Suppressor macrophage (primary cell): ENCODE data around the gene TRUB1.
A peak's percentile ranks its signal among the peaks of the same experiment; 100 is the strongest.
"Not testable (repeated sequence)": the region's sequence is repeated elsewhere in the genome, so short reads cannot be mapped to it uniquely, and the experiment has no call there.

ENCODE experiments used
- DNase-seq, 4 experiments: peaks; one replicate each; pipeline ENCODE4 v3.0.0-alpha.2; 2020 to 2022
- total RNA-seq, 17 experiments: gene quantifications; one replicate each; lab custom pipeline; 2026; ENCODE audit warnings: mixed read lengths in 6 of 17, inconsistent platforms in 3 of 17; lab: John Stamatoyannopoulos, UW

TRUB1 gene
- 4.8 to 37.7 (median 18.9) reads per million in 17 experiments for total RNA-seq

DNA sequence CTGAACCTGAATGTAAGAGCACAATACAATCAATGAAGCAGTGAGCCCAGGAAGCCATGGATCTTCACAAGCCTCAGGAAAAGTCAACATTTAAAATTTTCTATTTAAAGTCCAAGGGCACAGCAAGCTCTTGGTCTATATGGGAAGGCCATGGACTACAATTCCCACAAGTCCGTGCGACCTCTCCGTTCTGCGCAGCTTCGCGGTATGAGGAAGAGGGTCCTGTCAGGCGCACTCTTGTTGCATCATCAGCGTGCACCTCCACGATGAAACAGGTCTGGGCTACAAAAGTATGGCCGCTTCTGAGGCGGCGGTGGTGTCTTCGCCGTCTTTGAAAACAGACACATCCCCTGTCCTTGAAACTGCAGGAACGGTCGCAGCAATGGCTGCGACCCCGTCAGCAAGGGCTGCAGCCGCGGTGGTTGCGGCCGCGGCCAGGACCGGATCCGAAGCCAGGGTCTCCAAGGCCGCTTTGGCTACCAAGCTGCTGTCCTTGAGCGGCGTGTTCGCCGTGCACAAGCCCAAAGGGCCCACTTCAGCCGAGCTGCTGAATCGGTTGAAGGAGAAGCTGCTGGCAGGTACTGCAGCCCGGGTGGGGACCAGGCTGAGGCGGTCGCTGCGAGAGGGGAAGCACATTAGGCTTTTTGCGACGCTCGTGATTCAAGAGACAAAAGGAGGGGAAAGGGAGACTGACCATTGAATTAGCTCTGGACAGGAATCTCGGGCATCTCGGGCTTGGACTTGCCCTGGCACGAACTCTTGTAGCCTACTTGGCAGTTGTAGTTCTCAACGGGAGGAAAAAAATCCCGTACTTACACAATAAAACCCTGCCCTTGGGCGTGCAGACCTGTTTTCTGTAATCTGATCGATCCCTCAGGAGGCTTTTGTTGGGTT is at the start of gene TRUB1:
Gene TRUB1 (plus strand): TSS at position 234 of the 894 bp plus-strand sequence. CDS start 59 bp downstream, at position 293.
- peak; percentile 92 to 96 (median 94) for DNase-seq

DNA sequence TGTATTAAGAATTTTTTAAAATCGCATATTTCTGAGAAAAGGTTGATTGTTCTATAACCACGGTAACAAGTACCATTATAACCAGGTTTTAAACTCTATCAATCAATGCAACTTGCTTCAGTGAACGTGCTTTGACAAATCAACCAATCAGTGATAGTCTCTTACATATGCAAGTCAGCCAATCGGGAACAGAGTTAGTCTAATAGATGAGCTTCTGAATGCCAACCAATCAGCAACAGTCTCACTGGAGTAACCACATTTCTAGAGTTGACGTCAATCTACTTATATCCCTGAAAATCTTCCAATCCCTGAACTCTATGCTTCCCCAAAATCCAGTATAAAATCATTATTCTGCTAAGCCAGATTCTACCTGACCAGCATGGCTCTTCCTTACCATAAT is 44.7 kb upstream of the TRUB1 start:
- no peak for DNase-seq

- DNase-seq, result no peak
These were observed 43.1 kb upstream of the TRUB1 start for GRCh38 chr10:114894911-114895310.

GRCh38 chr10:114897011-114897410 is 41.0 kb upstream of the TRUB1 start:
- DNase-seq, result not testable (repeated sequence)

GRCh38 chr10:114897593-114897992 is 40.4 kb upstream of the TRUB1 start:
- DNase-seq, result no peak

DNA sequence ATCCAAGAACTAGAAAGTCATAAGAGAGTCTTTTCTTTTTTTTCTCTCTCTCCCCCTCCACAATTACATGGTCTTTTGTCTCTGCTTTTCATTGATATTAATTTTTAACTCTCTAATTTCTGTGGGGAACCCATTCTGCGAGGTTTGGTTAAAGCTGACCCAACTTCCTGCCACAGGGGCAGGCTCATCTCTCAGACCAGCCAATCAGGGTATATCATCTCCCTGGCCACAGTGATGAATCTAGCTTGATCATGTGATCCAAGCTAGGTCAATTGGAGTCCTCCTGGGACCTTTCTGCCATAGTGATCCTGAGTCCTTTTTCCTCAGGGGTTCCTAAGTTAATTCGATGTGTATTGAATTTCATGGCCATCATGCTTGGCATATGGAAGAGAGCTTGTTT is 38.0 kb upstream of the TRUB1 start:
- no peak for DNase-seq

DNA sequence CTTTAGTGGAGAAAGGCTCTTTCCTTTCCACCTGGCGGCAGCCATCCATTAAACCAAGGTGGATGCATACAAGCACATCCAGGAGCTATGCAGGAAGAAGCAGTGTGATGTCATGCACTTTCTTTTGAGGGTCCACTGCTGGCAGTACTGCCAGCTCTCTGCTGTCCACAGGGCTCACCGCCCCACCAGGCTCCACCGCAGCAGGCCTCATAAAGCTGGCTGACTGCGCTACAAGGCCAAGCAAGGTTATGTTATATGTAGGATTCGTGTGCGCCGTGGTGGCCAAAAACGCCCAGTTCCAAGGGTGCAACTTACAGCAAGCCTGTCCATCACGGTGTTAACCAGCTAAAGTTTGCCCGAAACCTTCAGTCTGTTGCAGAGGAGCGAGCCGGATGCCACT is 37.3 kb upstream of the TRUB1 start:
- no peak for DNase-seq

GRCh38 chr10:114902151-114902550 is 35.8 kb upstream of the TRUB1 start:
- DNase-seq, result no peak

DNA sequence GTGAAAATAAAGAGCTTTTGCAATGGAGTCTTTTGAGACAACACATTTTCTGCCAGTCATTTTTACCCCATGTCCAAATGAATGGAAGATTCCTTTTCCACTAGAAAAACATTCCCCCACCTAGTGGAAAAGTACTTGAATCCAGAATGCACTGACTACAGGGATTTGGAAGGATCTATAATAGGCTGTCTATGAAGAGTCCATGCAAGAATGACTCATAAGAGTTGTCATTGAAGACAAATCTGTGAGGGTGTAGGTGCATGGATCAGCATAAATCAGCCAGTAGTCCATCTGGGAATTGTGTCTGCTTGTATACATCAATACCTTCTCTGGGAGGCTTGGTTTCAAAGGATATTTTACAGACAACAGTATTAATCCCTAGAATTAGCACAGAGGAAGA is 32.5 kb upstream of the TRUB1 start:
- no peak for DNase-seq

DNA sequence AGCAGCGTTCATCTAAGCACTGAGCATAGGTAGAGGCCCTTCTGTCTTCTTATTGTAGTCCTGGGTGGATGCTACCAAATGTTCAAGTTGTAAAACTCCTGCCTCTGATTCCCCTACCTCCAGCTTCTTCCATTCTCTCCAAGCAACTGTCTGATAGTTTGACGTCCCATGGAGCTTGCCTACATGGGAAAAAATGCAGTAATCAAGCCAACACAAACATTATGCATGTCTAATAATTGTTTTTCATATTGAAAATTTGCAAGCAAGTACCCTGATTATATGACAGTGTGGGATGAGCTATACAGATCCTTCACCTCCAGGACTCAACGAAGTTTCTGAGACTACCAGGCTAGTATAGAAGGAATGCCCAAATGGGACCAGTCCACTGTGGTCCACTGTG is 31.0 kb upstream of the TRUB1 start:
- no peak for DNase-seq

DNA sequence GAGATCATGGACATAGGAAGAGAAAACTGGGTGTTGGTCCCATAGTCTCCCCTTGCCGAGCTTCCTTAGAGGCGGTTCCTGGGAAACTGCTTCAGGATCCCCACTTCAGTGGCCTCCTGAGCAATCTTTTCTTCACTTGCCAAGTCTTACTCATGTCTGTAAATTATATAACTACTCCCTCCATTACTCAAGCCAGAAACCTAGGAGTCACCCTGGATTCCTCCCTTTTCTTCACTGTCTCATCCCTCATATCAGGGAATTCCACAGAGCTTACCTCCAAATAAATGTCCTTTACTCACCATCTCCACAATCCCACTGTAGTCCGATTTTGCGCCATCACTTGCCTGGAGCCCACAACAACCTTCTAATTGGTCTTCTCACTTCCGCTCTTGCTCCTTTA is 29.1 kb upstream of the TRUB1 start:
- no peak for DNase-seq

GRCh38 chr10:114911052-114911711 is 26.8 kb upstream of the TRUB1 start:
- DNase-seq, result no peak

GRCh38 chr10:114911801-114912469 is 26.1 kb upstream of the TRUB1 start:
- DNase-seq, result no peak

DNA sequence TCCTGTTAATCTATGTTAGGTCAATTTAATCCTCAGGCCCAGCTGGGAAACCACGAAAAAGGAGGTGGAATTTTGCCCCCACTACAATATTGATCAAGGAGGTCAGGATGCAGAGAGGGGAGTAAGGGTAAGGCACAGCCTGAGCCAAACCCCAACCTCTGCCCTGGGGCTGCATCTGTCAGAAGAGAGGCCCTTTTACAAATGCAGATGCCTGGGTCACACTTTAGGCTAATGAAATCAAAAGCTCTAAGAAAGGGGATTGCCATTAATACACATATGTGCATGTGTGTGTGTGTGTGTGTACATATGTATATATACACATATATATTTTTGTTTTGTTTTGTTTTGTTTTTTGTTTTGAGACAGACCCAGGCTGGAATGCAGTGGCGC is 25.5 kb upstream of the TRUB1 start:
- no peak for DNase-seq

DNA sequence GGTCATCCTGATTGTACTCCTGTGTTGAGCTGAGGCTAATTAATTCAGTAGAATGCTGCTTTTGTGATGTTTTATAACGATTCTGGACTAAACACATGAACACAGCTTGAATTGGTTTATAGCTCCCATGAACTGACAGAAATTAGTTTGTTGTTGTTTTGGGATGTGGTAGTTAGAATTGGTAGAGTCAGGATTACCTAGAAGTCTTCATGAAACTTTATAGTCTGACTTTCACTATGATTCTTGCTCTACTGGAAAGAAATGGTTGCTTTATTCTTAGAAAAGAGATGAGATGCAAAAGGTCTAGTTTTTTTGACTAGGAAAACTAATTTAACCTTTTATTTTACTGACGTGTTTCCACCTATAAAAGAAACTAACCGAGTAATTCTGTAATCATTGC is 23.4 kb upstream of the TRUB1 start:
- DNase-seq, result no peak

GRCh38 chr10:114915294-114915693 is 22.7 kb upstream of the TRUB1 start:
- no peak for DNase-seq

- no peak for DNase-seq
These were observed 21.3 kb upstream of the TRUB1 start for GRCh38 chr10:114916653-114917052.

GRCh38 chr10:114917459-114917858 is 20.5 kb upstream of the TRUB1 start:
- DNase-seq, result no peak

DNA sequence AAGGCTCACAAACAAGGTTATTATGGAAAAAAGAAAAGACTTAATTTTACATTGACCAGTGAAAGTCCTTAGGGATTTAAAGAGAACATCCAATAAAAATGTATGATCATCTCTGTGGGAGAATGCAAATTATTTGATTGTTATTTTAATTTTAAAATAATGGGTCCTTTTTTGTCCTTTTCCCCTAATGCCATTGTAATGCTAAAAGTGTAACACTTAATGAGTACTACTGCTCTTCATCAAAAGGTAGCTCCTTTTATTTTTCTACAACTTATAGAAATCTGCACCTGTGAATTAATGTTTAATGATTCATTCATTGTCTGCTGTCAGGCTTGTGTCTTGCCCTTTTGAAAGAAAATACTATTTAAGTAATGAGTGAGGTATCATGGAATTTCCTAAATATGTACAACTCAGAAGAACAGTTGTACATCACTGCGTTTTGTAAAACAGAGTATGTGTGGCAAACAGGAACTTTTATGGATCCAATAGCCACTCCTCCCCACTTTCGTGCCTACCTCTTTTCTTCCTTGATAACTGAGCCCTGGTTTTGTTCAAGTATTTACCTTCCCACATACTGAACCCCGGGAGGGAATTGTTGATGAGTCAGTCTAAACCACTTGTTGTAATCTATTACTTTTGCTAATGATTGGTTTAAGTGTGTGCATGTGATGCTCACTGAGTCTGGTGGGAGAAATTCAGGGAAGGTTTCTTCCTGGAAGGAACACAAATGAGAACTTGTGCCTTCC is 19.9 kb upstream of the TRUB1 start:
- DNase-seq, result no peak

DNA sequence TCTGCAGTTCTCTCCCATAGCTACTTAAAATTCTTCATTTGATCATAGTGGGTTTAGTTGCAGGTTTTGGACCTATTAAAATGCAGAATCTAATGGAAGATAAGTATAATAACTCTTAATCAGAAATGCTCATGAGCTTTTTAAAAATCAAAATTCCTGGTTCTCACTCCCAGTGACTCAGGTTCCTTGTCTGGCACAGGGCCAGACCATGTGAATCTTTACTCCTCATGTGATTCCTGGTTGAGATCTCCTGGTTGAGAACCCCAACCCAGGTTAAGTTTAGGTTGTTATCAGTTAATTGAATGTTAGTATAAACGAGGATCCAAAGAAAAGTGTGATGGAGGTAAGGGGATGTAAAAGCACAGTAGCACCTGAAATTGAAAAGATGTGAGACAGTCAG is 17.5 kb upstream of the TRUB1 start:
- DNase-seq, result no peak

- DNase-seq, result no peak
These were observed 16.0 kb upstream of the TRUB1 start for GRCh38 chr10:114922003-114922402.

GRCh38 chr10:114923551-114923950 is 14.4 kb upstream of the TRUB1 start:
- DNase-seq, result no peak
